ENCODE data around the gene TNFRSF17.
"Not testable (repeated sequence)": the region's sequence is repeated elsewhere in the genome, so short reads cannot be mapped to it uniquely, and the experiment has no call there.

TNFRSF17 gene

GRCh38 chr16:11964761-11965551 lies at the start of gene TNFRSF17:
Gene TNFRSF17, plus strand, starts transcription at chr16:11965210. Its CDS starts 115 bp downstream, at chr16:11965325.
- no peak for DNase-seq

- peak; percentile 95 for DNase-seq
Observed at GRCh38 chr16:11915644-11916523, 49.1 kb upstream of the TNFRSF17 start, which contains the start of gene GSPT1. Gene GSPT1, minus strand, starts transcription at chr16:11915956. Its CDS starts 236 bp downstream, at chr16:11915720.

GRCh38 chr16:11916524-11917285 lies 48.3 kb upstream of the TNFRSF17 start:
- DNase-seq, result peak; percentile 45

GRCh38 chr16:11924046-11924445 lies 41.0 kb upstream of the TNFRSF17 start:
- DNase-seq, result not testable (repeated sequence)

- DNase-seq, result not testable (repeated sequence)
Observed at GRCh38 chr16:11927350-11927749, 37.7 kb upstream of the TNFRSF17 start.

GRCh38 chr16:11941945-11942344 lies 23.1 kb upstream of the TNFRSF17 start, which contains the start of gene NPIPB2:
Gene NPIPB2, minus strand, starts transcription at chr16:11942045. Its CDS starts 0 bp downstream, at chr16:11942045.
- DNase-seq, result not testable (repeated sequence)

- DNase-seq, result no peak
Observed at GRCh38 chr16:11946433-11946832, 18.6 kb upstream of the TNFRSF17 start.

GRCh38 chr16:11948819-11949218 lies 16.2 kb upstream of the TNFRSF17 start:
- DNase-seq, result no peak

- peak; percentile 41 for DNase-seq
Observed at GRCh38 chr16:11949527-11949926, 15.5 kb upstream of the TNFRSF17 start.

- DNase-seq, result no peak
Observed at GRCh38 chr16:11950388-11950787, 14.6 kb upstream of the TNFRSF17 start.

- DNase-seq, result not testable (repeated sequence)
Observed at GRCh38 chr16:11953576-11953975, 11.4 kb upstream of the TNFRSF17 start.

- no peak for DNase-seq
Observed at GRCh38 chr16:11955713-11956123, 9.3 kb upstream of the TNFRSF17 start.

- DNase-seq, result no peak
Observed at GRCh38 chr16:11956558-11956957, 8.5 kb upstream of the TNFRSF17 start.

- no peak for DNase-seq
Observed at GRCh38 chr16:11957591-11958395, 7.2 kb upstream of the TNFRSF17 start.

- DNase-seq, result not testable (repeated sequence)
Observed at GRCh38 chr16:11962457-11962856, 2.6 kb upstream of the TNFRSF17 start.

GRCh38 chr16:11962978-11963377 lies 2.0 kb upstream of the TNFRSF17 start:
- DNase-seq, result not testable (repeated sequence)

GRCh38 chr16:11963706-11964105 lies 1.3 kb upstream of the TNFRSF17 start:
- DNase-seq, result no peak

GRCh38 chr16:11966173-11966572 lies 1.2 kb downstream of the TNFRSF17 start:
- DNase-seq, result no peak

- no peak for DNase-seq
Observed at GRCh38 chr16:11967195-11967911, 2.3 kb downstream of the TNFRSF17 start.

- DNase-seq, result no peak
Observed at GRCh38 chr16:11968577-11968976, 3.6 kb downstream of the TNFRSF17 start.

GRCh38 chr16:11970292-11970691 lies 5.3 kb downstream of the TNFRSF17 start:
- DNase-seq, result not testable (repeated sequence)

All from NCI-H526 treated with DMSO at 0.1 percent for 48 hours (cell line).